Glutamatergic neuron (in vitro differentiated cells): ENCODE results near the gene RALB. TPM values are rescaled to one million over a fixed set of nuclear protein-coding genes. Genes with fewer than 3 reads are reported as not detected.

Source experiments
- DNase-seq: peaks from one replicate; pipeline ENCODE4 v3.0.0; 2022
- H3K27ac Mint-ChIP-seq: one replicate; pipeline ENCODE4 v1.8.0; 2020; ENCODE audit warnings: mild to moderate bottlenecking, mixed read lengths, inconsistent platforms; ENCODE audit not compliant: unreplicated experiment
- H3K27me3 Mint-ChIP-seq: one replicate; pipeline ENCODE4 v1.8.0; 2020; ENCODE audit warnings: mild to moderate bottlenecking, moderate library complexity, mixed read lengths, inconsistent platforms; ENCODE audit not compliant: unreplicated experiment
- H3K36me3 Mint-ChIP-seq: one replicate; pipeline ENCODE4 v1.8.0; 2020; ENCODE audit warnings: mild to moderate bottlenecking, mixed read lengths, inconsistent platforms; ENCODE audit not compliant: unreplicated experiment
- H3K4me1 Mint-ChIP-seq: one replicate; pipeline ENCODE4 v1.8.0; 2020; ENCODE audit warnings: mild to moderate bottlenecking, low read depth, mixed read lengths, inconsistent platforms; ENCODE audit not compliant: unreplicated experiment
- H3K4me3 Mint-ChIP-seq: one replicate; pipeline ENCODE4 v1.8.0; 2020; ENCODE audit warnings: mild to moderate bottlenecking, mixed read lengths, inconsistent platforms; ENCODE audit not compliant: unreplicated experiment
- H3K9me3 Mint-ChIP-seq: one replicate; pipeline ENCODE4 v1.8.0; 2020; ENCODE audit warnings: mild to moderate bottlenecking, moderate library complexity, mixed read lengths, inconsistent platforms; ENCODE audit not compliant: unreplicated experiment
- total RNA-seq: library from RNA; stranded (reverse); fragmentation: NEBNext Ultra II Directional; extraction: Animal tissue kit (Norgen Biotek cat#: 25700); gene quantifications from one replicate; pipeline ENCODE4 v1.2.1, GENCODE V29; 2021; ENCODE audit not compliant: unreplicated experiment
- TF ChIP-seq, protein P1 (sequence below): fragments of 200-600 bp; sonication (generic); IDR thresholded peaks from one replicate; pipeline ENCODE4 v1.5.0; 2021; ENCODE audit not compliant: partially characterized antibody, unreplicated experiment

RALB gene
- total RNA-seq, 1 donor from 2014 or later = 16.4 TPM

DNA sequence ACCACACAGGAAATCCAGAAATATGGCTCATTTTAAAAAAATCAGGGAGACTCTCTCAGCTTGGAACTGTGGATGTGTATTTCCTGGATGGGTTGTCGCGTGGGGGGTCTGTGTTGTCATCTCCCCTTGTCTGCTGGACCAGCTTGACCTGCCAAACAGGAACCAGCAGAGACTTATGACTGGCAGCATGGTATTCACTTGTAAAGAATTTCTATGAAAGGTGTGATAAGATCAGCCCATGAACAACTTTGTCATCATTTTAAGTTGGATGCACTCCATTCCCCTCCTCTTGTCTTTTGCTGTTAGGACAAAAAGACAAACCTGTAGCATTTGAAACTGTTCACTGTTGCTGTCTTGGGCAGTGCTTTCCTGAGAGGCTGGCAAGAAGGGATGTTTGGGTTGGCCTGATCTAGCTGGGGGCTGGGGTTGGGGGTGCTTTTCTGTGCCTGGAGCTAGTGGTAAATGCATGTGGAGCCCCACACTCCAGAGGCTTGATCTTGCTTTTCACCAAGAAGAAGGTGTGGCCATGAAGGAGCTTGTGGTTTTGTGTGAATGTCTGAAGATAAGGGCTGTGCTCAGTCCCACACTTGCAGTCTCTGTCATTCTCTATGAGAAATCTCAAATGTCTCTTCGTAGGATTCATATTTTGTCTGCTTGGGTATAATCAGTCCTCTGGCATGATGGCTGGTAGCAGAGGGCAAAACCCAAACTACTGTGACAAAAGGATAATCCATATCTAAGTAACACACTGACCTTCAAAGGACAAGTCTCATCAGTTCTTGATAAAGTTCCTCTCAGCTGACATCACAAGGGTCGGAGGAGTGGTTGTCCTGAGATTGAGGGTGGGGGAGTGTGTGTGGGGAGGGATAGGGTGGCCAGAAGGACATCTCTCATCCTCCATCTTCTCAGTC lies 39.0 kb downstream of the RALB start:
- no peak for DNase-seq
- H3K9me3 Mint-ChIP-seq = no peaks in the 10 kb centered on the region
- H3K27ac Mint-ChIP-seq = no peak overlapping the region
- no peaks in the 10 kb centered on the region for H3K27me3 Mint-ChIP-seq
- peaks cover 4% of the 10 kb centered on the region for H3K36me3 Mint-ChIP-seq
- no peaks in the 10 kb centered on the region for H3K4me1 Mint-ChIP-seq
- no peak overlapping the region for H3K4me3 Mint-ChIP-seq
- TF ChIP-seq, protein P1, sequence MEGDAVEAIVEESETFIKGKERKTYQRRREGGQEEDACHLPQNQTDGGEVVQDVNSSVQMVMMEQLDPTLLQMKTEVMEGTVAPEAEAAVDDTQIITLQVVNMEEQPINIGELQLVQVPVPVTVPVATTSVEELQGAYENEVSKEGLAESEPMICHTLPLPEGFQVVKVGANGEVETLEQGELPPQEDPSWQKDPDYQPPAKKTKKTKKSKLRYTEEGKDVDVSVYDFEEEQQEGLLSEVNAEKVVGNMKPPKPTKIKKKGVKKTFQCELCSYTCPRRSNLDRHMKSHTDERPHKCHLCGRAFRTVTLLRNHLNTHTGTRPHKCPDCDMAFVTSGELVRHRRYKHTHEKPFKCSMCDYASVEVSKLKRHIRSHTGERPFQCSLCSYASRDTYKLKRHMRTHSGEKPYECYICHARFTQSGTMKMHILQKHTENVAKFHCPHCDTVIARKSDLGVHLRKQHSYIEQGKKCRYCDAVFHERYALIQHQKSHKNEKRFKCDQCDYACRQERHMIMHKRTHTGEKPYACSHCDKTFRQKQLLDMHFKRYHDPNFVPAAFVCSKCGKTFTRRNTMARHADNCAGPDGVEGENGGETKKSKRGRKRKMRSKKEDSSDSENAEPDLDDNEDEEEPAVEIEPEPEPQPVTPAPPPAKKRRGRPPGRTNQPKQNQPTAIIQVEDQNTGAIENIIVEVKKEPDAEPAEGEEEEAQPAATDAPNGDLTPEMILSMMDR = no peak

DNA sequence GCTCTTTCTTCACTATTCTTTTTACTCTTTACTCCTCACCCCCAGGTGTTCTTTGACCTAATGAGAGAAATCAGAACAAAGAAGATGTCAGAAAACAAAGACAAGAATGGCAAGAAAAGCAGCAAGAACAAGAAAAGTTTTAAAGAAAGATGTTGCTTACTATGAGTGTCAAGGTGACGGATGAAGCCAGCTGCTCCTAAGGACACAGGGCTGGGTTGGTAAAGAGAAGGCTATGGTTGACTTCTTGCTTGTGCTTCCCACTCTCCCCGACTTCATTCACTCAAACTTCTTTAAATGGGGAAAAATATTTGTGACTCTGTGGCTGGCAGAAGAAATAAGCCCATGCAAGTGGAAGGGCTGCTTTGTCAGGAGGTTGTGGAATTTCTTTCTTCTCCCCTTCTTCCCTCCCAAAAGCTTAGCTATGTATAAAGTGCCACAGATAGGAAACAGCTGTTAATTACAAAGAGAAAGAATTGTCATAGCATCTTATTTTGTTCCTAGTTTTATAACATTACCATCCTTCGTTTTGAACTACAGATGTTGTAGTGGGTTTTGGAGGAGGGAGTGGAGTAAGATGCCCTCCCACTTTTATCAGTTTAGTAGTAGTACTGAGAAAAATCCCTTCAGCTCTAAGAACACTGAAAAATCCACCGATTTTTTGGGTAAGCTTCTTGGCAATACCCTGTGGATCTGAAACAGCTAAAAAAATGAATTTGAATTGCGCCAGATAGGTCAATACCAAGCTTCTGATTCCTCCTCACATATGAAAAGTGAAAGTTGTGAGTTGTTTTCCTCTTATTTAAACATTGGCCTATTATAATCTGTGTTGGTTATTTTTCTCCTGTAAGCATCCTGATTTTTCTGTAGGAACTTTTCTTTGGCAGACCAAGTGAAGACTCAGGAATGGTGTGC lies 40.7 kb downstream of the RALB start:
- DNase-seq = no peak
- no peaks in the 10 kb centered on the region for H3K27me3 Mint-ChIP-seq
- no peaks in the 10 kb centered on the region for H3K9me3 Mint-ChIP-seq
- no peaks in the 10 kb centered on the region for H3K4me1 Mint-ChIP-seq
- no peak overlapping the region for H3K4me3 Mint-ChIP-seq
- TF ChIP-seq, protein P1 = no peak
- H3K36me3 Mint-ChIP-seq = peaks cover 4% of the 10 kb centered on the region
- no peak overlapping the region for H3K27ac Mint-ChIP-seq

DNA sequence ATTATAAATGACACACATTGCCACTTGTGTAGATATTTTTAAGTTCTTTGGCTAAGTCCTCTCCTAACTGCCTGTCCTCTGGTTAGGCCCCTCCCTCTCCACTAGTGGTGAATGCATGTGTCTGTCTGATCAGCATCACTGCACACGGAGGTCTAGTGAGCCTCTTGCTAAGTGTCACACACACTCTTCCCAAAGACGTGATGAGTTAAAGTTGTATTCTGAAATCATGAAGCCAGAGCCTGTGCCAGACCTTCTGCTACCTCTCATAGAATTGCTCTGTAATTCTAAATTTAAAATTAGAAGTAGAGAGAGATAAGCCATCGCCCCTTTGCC lies 41.3 kb downstream of the RALB start:
- H3K4me1 Mint-ChIP-seq = no peaks in the 10 kb centered on the region
- TF ChIP-seq, protein P1 = no peak
- H3K36me3 Mint-ChIP-seq = peaks cover 4% of the 10 kb centered on the region
- H3K27ac Mint-ChIP-seq = no peak overlapping the region
- H3K9me3 Mint-ChIP-seq = no peaks in the 10 kb centered on the region
- H3K4me3 Mint-ChIP-seq = no peak overlapping the region
- H3K27me3 Mint-ChIP-seq = no peaks in the 10 kb centered on the region
- DNase-seq = no peak

DNA sequence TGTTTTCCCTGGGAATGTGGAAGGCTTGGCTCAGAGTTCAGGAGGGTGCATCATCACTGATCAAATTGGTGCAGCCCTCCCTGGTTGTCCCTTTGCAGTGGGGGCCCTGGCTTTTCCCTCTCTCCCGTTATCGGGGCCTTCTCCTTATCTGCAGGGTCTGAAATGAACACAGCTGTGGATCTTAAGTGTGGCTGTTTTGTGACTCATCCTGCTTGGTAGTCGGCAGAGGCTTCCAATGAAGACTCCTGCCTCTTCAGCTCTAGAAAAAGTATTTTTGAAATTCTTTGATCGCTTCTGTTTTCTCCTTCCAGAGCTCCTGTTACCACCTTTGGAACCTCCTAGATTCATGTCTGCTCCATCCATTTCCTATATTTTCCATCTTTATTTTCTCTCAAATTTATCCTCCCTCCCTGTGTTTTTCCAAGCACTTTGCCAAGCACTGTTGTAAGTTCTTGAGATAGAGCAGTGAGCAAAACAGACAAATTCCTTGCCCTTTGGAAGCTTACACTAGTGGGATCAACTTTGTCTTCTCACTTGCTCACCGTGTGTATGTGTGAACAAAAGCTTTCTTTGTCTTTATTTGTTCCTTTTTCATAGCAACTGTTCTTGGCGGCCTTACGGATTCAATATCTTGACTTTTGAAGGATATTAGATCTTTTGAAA lies 45.7 kb downstream of the RALB start:
- peaks cover 2% of the 10 kb centered on the region for H3K27me3 Mint-ChIP-seq
- no peaks in the 10 kb centered on the region for H3K9me3 Mint-ChIP-seq
- no peak for DNase-seq
- H3K27ac Mint-ChIP-seq = no peak overlapping the region
- TF ChIP-seq, protein P1 = no peak
- no peaks in the 10 kb centered on the region for H3K36me3 Mint-ChIP-seq
- peaks cover 8% of the 10 kb centered on the region for H3K4me1 Mint-ChIP-seq
- H3K4me3 Mint-ChIP-seq = no peak overlapping the region
